Heart left ventricle (tissue), 16 donors: ENCODE results near the gene RSPH6A. TPM values are rescaled to one million over a fixed set of nuclear protein-coding genes. Genes with fewer than 3 reads are reported as not detected.
A peak's percentile ranks its signal among the peaks of the same experiment; 100 is the strongest.

Experiments
- ATAC-seq, 4 donors: fragments of 200-7000 bp; cut with Tn5 transposase; one replicate each; pipeline ENCODE4 v1.9.1; 2020 to 2022; ENCODE audit warnings: moderate library complexity in 4 of 4, mild to moderate bottlenecking in 3 of 4, moderate number of reproducible peaks in 1 of 4
- DNase-seq, 5 donors: peaks; one replicate each; pipeline ENCODE4 v3.0.0-alpha.2; 2020
- H3K27ac ChIP-seq, 12 donors: fragments of 200-600 bp; sonication (generic) in 4 of 12; one replicate each; pipeline versions ENCODE4 v1.5.0 to v1.8.0; 2016 to 2022; ENCODE audit warnings: mild to moderate bottlenecking in 2 of 12
- H3K27me3 ChIP-seq, 9 donors: fragments of 200-600 bp; sonication (generic) in 2 of 9; one replicate each; pipeline versions ENCODE4 v1.5.1 to v1.8.0; 2016 to 2022; ENCODE audit warnings: mild to moderate bottlenecking in 3 of 9
- H3K36me3 ChIP-seq, 9 donors: fragments of 200-600 bp; sonication (generic) in 2 of 9; one replicate each; pipeline versions ENCODE4 v1.5.0 to v1.8.0; 2018 to 2022; ENCODE audit warnings: mild to moderate bottlenecking in 2 of 9
- H3K4me1 ChIP-seq, 12 donors: fragments of 200-600 bp; sonication (generic) in 4 of 12; one replicate each; pipeline versions ENCODE4 v1.5.0 to v1.8.0; 2016 to 2022; ENCODE audit warnings: mild to moderate bottlenecking in 3 of 12
- H3K4me3 ChIP-seq, 12 donors: fragments of 200-600 bp; sonication (generic) in 4 of 12; one replicate each; pipeline versions ENCODE4 v1.5.0 to v1.8.0; 2017 to 2022; ENCODE audit warnings: mild to moderate bottlenecking in 9 of 12, moderate library complexity in 4 of 12
- H3K9me3 ChIP-seq, 12 donors: fragments of 200-600 bp; sonication (generic) in 4 of 12; one replicate each; pipeline versions ENCODE4 v1.5.0 to v1.8.0; 2016 to 2022; ENCODE audit warnings: mild to moderate bottlenecking in 1 of 12
- POLR2A ChIP-seq, 2 donors: fragments of 450-650 bp; IDR thresholded peaks; one replicate each; pipeline ENCODE4 v1.6.1; 2017; ENCODE audit warnings: antibody characterized with exemption in 2 of 2, mild to moderate bottlenecking in 2 of 2, moderate library complexity in 2 of 2
- WGBS, 4 donors: extraction: QIAGEN DNeasy Blood & Tissue Kit in 2 of 4; methylation state at CpG; one replicate each; pipeline versions ENCODE4 v1.1.5 to v1.1.7; 2013 to 2018; 5-methylcytosine and 5-hydroxymethylcytosine counted together
- intact Hi-C, 10 donors: fragments of 100-400 bp; cut with DNase I; formaldehyde crosslinking; loops; one replicate each; pipeline versions ENCODE4 v1.11.1 to v1.14.2; 2022
- polyA plus RNA-seq, 2 donors: library from polyadenylated mRNA; stranded (reverse); fragments of 200-250 nt; gene quantifications; one replicate each; pipeline ENCODE4 v1.2.3, GENCODE V29; 2013
- total RNA-seq, 9 donors: library from RNA; depleted of rRNA in 2 of 9; stranded (reverse); fragments of >200 nt in 2 of 9; fragmentation: NEBNext Ultra II Directional in 3 of 9; extraction: Animal tissue kit (Norgen Biotek cat#: 25700) in 3 of 9; gene quantifications; one replicate each; pipeline versions ENCODE4 v1.1.0 to v1.2.4, GENCODE V29; 2016 to 2023
- TF ChIP-seq, protein P1 (sequence below), 12 donors: fragments of 200-600 bp; sonication (generic) in 4 of 12; IDR thresholded peaks; one replicate each; pipeline versions ENCODE4 v1.5.0 to v1.8.0; 2018 to 2022; ENCODE audit warnings: antibody characterized with exemption in 12 of 12, mild to moderate bottlenecking in 5 of 12
- donor health status: ischemic (EF 13 %, LVEDD 7.1; RV severe dilation, severe dysfunction).
- donor health status: healthy with polysubstance abuse.
- donor health status: DM: no; HTN: yes; CAD: no.
- donor health status: DM: no; HTN: no; CAD: no.
- donor health status: ischemic (EF 25% LVEDD 6.9; RV normal size, moderate dysfunction).
- donor health status: ischemic (EF 25% LVEDD 5.7; RV mildly dilated, moderate dysfunction).
- donor health status: healthy.
- donor health status: DM: yes; HTN: yes; CAD: no.
- donor health status: ischemic (EF 35%, LVEDD 5.7; RV mildly dilated, moderate dysfunction).
- donor health status: nonischemic (EF 11% LVEDD 7.7; RV severe dilation, severe dysfunction).
- donor health status: DM: yes; HTN: yes; CAD: no.
- donor health status: PGD.
- donor health status: ischemic (EF 29% LVEDD 5.4; RV normal size, mild dysfunction).
- donor health status: nonischemic (EF 23%, LVEDD 6.1; RV moderate dilation, normal function).

Gene RSPH6A
- total and polyA plus RNA-seq, 11 donors, result not detected

DNA sequence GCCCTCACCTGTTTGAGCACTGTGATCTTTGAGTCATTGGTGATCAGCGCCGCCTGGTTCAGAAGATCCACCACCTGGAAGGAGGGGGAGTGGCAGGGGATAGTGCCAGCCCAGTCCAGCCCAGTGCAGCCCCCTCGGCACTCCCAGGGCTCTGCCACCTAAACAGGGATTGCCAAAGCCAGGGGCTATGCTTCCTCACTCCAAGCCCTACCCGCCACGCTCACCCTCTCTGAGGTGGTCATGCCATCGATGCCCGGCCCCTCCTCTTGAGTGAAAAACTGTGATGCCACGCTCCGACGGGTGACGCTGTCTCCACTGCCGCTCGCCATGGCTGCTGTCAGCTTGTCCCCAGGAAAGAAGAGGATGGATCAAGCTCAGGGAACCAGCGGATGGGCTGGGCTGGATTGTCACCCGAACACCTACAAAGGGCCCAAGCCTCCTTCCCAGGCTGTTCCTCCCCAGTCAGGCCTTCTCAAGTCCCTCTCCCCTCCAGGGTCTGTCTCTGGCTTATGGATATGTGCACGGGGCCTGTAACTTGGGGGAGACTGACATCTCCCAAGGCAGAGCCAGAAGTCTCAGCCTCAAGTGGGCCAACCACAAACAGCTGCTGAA, 39.2 kb upstream of the RSPH6A start:
- no peak for DNase-seq
- Histone ChIP-seq H3K27ac (no peak overlapping the region), H3K36me3 (peaks cover 0 to 93% (median 70%) of the 10 kb centered on the region in 9 donors), H3K9me3 (no peaks in the 10 kb centered on the region), H3K27me3 (no peaks in the 10 kb centered on the region), H3K4me1 (no peaks in the 10 kb centered on the region), H3K4me3 (no peak overlapping the region)
- WGBS, 4 donors, result 90 to 95% (median 94%) methylated on average over 15 to 16 of the region's 16 CpGs
- intact Hi-C loops, result no loop called here
- no peak for TF ChIP-seq POLR2A (IDR thresholded peaks at IDR 0.05)
- TF ChIP-seq, protein P1, sequence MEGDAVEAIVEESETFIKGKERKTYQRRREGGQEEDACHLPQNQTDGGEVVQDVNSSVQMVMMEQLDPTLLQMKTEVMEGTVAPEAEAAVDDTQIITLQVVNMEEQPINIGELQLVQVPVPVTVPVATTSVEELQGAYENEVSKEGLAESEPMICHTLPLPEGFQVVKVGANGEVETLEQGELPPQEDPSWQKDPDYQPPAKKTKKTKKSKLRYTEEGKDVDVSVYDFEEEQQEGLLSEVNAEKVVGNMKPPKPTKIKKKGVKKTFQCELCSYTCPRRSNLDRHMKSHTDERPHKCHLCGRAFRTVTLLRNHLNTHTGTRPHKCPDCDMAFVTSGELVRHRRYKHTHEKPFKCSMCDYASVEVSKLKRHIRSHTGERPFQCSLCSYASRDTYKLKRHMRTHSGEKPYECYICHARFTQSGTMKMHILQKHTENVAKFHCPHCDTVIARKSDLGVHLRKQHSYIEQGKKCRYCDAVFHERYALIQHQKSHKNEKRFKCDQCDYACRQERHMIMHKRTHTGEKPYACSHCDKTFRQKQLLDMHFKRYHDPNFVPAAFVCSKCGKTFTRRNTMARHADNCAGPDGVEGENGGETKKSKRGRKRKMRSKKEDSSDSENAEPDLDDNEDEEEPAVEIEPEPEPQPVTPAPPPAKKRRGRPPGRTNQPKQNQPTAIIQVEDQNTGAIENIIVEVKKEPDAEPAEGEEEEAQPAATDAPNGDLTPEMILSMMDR (IDR thresholded peaks at IDR 0.05), result no peak
- ATAC-seq, result peak in 1 of 4 donors; percentile 16

GRCh38 chr19:45852983-45853382, 37.9 kb upstream of the RSPH6A start:
- TF ChIP-seq, protein P1 (IDR thresholded peaks at IDR 0.05), result no peak
- TF ChIP-seq POLR2A (IDR thresholded peaks at IDR 0.05), result no peak
- Histone ChIP-seq H3K27me3 (no peaks in the 10 kb centered on the region), H3K36me3 (peaks cover 4 to 93% (median 75%) of the 10 kb centered on the region in 9 donors), H3K9me3 (no peaks in the 10 kb centered on the region), H3K27ac (no peak overlapping the region), H3K4me3 (no peak overlapping the region), H3K4me1 (no peaks in the 10 kb centered on the region)
- WGBS, 4 donors, result 82 to 87% (median 85%) methylated on average over 7 of the region's 7 CpGs
- ATAC-seq (peak in 1 of 4 donors; percentile 20), DNase-seq (no peak)
- intact Hi-C loops, result no loop called here

GRCh38 chr19:45852145-45852750, 37.1 kb upstream of the RSPH6A start:
- TF ChIP-seq, protein P1 (IDR thresholded peaks at IDR 0.05), result no peak
- no peak for TF ChIP-seq POLR2A (IDR thresholded peaks at IDR 0.05)
- Histone ChIP-seq H3K4me1 (no peaks in the 10 kb centered on the region), H3K36me3 (peaks cover 5 to 98% (median 82%) of the 10 kb centered on the region in 9 donors), H3K9me3 (no peaks in the 10 kb centered on the region), H3K4me3 (no peak overlapping the region), H3K27me3 (no peaks in the 10 kb centered on the region), H3K27ac (no peak overlapping the region)
- 89 to 95% (median 92%) methylated on average over 10 of the region's 10 CpGs for WGBS, 4 donors
- DNase-seq (no peak), ATAC-seq (no peak)
- intact Hi-C loops, result no loop called here

- ATAC-seq, result no peak
- no peak overlapping the region for H3K27ac ChIP-seq
Observed at GRCh38 chr19:45848922-45849321, 33.8 kb upstream of the RSPH6A start.

More at GRCh38 chr19:45848922-45849321, 33.8 kb upstream of the RSPH6A start:
- WGBS, 4 donors, result 91 to 94% (median 92%) methylated on average over 4 of the region's 4 CpGs
- Histone ChIP-seq H3K9me3 (no peaks in the 10 kb centered on the region), H3K36me3 (peaks cover 5 to 100% (median 99%) of the 10 kb centered on the region in 9 donors), H3K4me1 (no peaks in the 10 kb centered on the region), H3K27me3 (no peaks in the 10 kb centered on the region), H3K4me3 (no peak overlapping the region)
- peak in 1 of 5 donors; percentile 16 for DNase-seq
- intact Hi-C loops, result no loop called here
- TF ChIP-seq POLR2A (IDR thresholded peaks at IDR 0.05), result no peak
- TF ChIP-seq, protein P1 (IDR thresholded peaks at IDR 0.05), result peak in 1 of 12 donors; percentile 8
